AG04449 (cell line): ENCODE data around the gene CACNA1A.

Source experiments
- CTCF ChIA-PET: fragments of 350-600 bp; formaldehyde crosslinking; extraction: SDS; loops from one replicate; lab custom pipeline; 2021; ENCODE audit warnings: antibody characterized with exemption; lab: Yijun Ruan, JAX
- POLR2A ChIA-PET: fragments of 400-600, 350-600 bp; formaldehyde crosslinking; extraction: SDS; loops from one replicate; lab custom pipeline; 2020; ENCODE audit warnings: antibody characterized with exemption, inconsistent platforms; lab: Yijun Ruan, JAX
- DNase-seq: peaks from one replicate; pipeline ENCODE4 v3.0.0-alpha.2; 2010; ENCODE audit warnings: low read depth, low spot score
- H3K4me3 ChIP-seq: 2 replicates; pipeline ENCODE4 v1.5.1; 2011; ENCODE audit warnings: low read depth, mild to moderate bottlenecking, control low read depth, low read length
- CTCF ChIP-seq: IDR thresholded peaks from one replicate; pipeline ENCODE4 v1.5.1; 2011; ENCODE audit warnings: mild to moderate bottlenecking, moderate library complexity, low read length, control low read depth, inconsistent platforms; ENCODE audit not compliant: insufficient read depth; ENCODE audit errors: missing control alignments

Gene CACNA1A

GRCh38 chr19:13214036-13214730, 292.1 kb downstream of the CACNA1A start:
- DNase-seq = no peak
- CTCF ChIA-PET = interaction anchor here (1.1 to 2.1 kb wide), 6 partner anchors 9 to 52 kb away, joined by 3 to 11 read pairs (median 4); no protein-coding TSS in a partner anchor
- no peak for TF ChIP-seq CTCF
- no peak overlapping the region for H3K4me3 ChIP-seq
- POLR2A ChIA-PET = interaction anchor here (0.6 kb wide), 1 partner anchor 69 kb away, joined by 3 read pairs; no protein-coding TSS in a partner anchor

DNA sequence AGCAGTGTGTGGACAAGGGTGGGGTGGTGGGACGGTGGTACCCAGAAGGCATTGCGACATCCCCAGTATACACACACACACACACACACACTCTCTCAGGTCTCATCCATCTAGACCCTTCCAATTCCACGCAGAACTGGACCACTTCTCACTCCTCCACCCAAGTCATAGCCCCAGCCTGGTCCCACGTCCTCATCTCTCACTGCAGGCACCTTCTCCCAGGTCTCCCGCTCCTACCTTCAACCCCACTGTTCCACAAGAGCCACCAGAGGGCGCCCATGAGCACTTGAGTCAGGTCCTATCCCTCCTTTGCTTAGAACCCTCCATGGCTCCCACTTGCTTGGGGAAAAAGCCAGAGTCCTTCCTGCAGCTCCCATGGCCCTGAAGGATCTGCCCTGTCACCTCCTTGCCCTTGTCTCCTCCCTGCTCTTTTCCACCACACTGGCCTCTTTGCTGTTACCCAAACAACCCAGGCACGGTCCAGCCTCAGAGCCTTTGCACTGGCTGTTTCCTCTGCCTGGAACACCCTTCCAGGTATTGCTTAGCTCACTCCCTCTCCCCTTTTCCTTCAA, 293.4 kb downstream of the CACNA1A start:
- TF ChIP-seq CTCF = peak; percentile 59
- H3K4me3 ChIP-seq = no peak overlapping the region
- ChIA-PET POLR2A (no interaction called here), CTCF (interaction anchor here (0.9 to 2.1 kb wide), 7 partner anchors 10 to 53 kb away, joined by 3 to 11 read pairs (median 4); no protein-coding TSS in a partner anchor)
- DNase-seq = no peak

DNA sequence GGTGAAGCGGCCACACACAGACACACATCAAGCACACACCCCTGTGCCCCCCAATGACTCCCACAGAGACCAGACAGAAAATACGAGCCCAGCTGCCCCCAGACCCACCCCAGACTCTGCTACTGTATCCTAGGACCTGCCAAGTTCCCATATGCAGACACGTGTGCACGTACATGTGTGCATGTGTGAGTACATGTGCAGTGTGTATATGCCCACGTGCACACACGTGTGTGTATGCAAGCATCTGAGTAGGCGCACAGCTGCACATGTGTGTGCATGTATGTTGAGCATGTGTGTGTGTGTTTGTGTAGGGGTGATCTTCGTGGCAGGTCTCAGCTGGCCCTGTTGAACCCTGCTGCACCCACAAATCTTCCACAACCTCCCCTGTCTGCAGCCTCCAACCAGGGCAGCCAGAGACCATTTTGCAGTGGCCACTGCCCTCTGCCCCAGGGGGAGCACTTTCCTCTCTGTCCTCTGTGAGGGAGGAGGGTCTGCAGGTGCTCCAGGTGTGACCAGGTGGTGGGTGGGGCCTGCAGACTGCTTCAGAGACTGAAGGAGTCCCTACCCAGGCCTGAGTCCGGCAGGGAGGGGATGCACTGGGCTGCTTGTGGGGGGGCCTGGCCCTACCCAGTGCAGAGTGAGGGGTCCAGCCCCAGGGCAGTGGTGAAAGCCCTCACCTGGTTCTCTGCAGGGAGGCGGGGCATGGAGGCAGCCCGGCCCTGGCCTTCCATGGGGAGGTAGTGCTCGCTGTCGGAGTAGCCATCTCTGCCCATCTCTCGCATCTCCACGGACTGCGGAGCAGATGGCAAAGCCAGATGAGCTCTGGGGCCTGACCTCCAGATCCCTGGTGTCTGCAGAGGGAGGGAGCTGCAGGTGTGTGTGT, 294.6 kb downstream of the CACNA1A start:
- TF ChIP-seq CTCF = no peak
- ChIA-PET CTCF (interaction anchor here (0.9 to 1.9 kb wide), 3 partner anchors 11 to 51 kb away, joined by 3 to 4 read pairs (median 3); no protein-coding TSS in a partner anchor), POLR2A (no interaction called here)
- DNase-seq = no peak
- no peak overlapping the region for H3K4me3 ChIP-seq

DNA sequence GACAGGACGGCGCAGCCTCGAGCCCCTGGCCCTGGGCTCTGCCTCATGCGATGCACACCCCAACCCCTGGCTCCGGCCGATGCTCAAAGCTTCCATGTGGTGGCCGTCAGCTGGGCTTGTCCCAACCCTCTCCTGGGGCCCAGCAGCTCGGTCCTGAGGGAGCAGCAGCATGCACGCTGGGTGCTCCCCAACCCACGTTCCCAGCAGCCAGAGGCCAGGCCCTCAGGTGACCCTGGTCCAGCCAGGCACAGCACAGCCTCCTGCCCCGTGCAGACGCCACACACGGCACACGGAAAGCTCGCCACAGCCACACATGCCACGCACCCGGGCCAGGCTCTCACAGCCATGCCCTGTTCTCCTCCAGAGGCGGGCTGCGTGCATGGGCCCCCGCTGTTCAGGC, 295.3 kb downstream of the CACNA1A start:
- DNase-seq = no peak
- ChIA-PET CTCF (interaction anchor here (0.9 to 1.9 kb wide), 2 partner anchors 29 to 52 kb away, joined by 3 to 4 read pairs; no protein-coding TSS in a partner anchor), POLR2A (no interaction called here)
- no peak overlapping the region for H3K4me3 ChIP-seq
- no peak for TF ChIP-seq CTCF

GRCh38 chr19:13210339-13210775, 295.9 kb downstream of the CACNA1A start:
- CTCF ChIA-PET = no interaction called here
- POLR2A ChIA-PET = no interaction called here
- no peak for TF ChIP-seq CTCF
- no peak overlapping the region for H3K4me3 ChIP-seq
- DNase-seq = no peak
